GM10847 (cell line): ENCODE results near the gene SMARCD2.

Source experiments
- POLR2A ChIP-seq: IDR thresholded peaks from 2 replicates; pipeline ENCODE4 v1.6.1; 2011; ENCODE audit not compliant: insufficient read length; ENCODE audit errors: extremely low read depth

SMARCD2 gene

DNA sequence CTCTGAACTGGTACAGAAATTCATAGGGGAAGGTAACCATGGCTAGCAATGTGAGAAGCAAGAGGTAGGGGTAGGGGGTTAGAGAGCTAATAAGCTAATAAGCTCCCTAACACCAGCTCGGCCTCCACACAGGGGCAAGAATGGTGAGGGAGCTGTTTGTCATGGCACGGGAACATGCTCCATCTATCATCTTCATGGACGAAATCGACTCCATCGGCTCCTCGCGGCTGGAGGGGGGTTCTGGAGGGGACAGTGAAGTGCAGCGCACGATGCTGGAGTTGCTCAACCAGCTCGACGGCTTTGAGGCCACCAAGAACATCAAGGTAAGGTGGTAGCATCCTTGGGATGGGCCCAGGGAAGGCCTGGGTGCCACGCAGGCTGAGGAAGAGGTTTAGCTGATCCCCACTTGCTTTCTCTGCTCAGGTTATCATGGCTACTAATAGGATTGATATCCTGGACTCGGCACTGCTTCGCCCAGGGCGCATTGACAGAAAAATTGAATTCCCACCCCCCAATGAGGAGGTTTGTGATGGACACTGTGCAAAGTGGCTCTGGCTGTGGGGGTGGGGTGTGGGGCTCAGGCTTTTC is 11.5 kb downstream of the SMARCD2 start:
- no peak for TF ChIP-seq POLR2A

DNA sequence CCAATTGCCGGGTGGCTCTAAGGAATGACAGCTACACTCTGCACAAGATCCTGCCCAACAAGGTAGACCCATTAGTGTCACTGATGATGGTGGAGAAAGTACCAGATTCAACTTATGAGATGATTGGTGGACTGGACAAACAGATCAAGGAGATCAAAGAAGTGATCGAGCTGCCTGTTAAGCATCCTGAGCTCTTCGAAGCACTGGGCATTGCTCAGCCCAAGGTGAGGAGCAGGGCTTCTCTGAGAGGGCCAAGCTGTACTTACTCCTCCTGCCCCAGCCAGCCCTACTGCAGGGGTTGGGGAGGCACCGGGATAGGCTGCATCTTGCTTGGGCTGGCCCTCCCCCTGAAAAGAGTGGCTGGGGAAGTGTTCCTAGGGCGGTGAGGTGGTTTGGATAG is 12.2 kb downstream of the SMARCD2 start:
- no peak for TF ChIP-seq POLR2A

DNA sequence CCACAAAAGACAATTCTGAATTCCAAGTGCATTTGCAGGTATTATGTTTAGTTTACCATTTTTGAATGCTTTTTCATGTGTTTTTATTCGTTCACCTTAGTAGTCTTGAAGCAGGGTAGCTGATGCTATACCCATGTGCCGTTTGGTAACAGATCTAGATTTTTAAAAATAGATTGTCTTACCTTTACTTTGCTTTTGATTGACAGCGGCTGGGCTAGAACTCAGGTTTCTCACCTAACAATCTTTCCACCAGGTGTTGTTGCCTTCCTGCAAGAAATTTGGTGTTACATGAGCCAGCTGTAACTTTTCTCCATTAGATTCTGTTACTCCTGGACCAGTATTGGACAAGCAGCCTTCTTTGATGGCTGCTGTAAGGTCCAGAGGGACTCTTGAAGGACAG is 13.5 kb downstream of the SMARCD2 start:
- no peak for TF ChIP-seq POLR2A

GRCh38 chr17:63827801-63828221 is 14.7 kb downstream of the SMARCD2 start:
- no peak for TF ChIP-seq POLR2A

- TF ChIP-seq POLR2A: peak; percentile 93
These were observed 15.3 kb downstream of the SMARCD2 start, which contains the start of the genes FTSJ3 and PSMC5 for GRCh38 chr17:63827002-63827800. Gene FTSJ3 (minus strand): TSS chr17:63827663. CDS start chr17:63826902, 761 bp downstream. Gene PSMC5 (plus strand): TSS chr17:63827431. CDS start chr17:63827491, 60 bp downstream.

DNA sequence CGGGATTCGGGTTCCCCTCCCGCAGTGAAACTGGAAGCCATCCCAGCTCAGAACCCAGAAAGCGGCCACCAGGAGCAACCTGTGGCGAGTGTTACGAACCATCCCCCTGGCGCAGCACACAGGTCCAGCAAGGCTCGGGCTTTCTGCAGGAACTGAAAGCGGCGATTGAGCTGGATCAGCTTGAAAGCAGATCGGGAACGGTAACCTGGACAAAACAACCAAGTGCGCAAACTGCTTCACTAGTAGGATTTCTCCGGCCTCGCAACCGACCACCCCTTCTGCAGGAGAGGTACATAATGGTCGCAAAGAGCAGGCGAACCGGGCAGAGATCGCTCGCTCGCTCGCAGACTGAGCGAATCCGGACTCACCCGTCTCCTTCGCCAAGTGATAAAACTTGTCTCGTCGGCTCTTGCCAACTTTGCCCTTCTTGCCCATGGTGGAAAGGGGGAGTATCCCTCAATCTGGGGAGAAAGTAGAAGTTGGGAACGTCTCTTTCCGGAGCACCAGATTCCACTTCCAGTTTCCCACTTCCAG is 15.9 kb downstream of the SMARCD2 start:
- no peak for TF ChIP-seq POLR2A

DNA sequence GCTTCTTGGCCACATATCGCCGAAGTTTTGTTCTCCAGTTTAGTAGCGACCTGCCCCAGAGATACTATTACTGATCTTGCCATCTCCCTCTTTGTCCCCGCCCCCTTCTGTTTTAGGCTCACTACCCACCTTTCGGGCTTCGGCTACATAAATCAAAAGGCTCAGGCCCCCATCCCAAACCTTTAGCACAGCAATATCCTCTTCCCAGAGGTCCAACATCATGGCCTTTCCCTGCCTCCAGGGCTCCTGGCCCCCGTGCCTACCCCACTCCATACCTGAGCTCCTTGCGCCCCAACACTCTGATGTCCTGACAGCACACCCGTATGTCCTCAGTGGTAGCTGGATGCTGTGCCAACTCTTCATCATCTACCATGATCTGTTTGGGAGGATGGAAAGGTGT is 18.1 kb downstream of the SMARCD2 start:
- no peak for TF ChIP-seq POLR2A

DNA sequence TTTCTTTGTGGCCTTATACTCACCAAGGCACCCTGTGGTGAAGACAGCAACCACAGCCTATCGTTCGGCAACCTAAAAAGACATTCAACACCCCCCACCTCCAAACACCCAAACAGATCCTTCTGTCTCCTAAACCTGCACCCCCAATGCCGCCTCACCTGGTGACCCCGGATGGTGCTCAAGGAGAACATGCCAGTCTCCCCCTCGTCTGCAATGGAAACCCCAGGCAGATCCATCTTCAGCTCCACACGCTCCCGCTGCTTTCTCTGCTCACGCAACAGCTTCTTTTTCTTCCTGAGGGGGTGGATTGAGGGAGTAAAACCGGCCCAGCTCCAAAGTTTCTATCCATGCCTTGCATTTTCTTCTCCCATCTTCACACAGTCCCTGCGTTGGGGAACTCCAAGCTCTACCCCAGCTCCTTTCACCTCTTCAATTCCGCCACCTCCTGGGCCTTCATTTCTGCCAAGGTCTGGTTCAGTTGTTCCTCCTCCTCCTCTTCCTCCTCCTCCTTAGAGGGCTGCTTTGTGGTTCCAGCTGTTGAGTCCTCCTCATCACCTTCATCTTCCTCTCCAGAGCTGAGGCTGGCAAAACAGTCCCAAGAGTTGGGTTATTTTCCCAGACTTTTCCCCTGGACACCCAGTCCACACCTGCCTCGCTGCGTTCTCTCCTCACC is 18.7 kb downstream of the SMARCD2 start:
- no peak for TF ChIP-seq POLR2A

DNA sequence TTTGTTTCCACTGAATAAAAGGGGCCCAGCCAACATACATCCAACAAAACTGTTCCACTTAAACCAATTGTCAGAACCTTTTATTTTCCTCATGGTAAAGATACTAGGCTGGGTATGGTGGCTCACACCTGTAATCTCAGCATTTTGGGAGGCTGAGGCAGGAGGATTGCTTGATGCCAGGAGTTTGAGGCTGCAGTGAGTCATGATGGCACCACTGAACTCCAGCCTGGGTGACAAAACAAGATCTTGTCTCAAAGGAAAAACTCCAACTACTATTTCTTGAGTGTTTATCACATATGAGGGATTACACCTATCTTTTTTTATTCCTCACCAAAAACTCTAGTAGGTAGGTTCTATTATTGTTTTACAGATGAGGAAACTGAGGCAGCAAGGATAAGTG is 19.9 kb downstream of the SMARCD2 start:
- no peak for TF ChIP-seq POLR2A

DNA sequence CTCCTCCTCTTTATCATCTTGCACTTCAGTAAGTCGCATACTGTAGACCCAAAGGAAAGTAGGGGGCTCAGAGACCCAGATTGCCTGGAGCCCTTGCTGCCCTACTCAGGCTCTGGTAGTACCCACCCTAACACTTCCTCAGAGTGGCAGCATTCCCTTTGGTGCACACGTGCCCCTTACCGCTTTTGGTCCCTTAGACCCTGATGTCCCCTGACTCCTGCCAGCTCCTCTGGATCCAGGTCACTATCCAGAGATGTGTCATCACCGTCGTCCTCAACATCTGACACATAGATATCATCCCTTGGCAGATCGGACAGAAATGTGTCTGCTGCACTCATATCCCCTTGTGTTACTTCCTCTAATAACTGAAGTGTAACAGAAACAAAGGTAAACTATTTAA is 20.7 kb downstream of the SMARCD2 start:
- no peak for TF ChIP-seq POLR2A

DNA sequence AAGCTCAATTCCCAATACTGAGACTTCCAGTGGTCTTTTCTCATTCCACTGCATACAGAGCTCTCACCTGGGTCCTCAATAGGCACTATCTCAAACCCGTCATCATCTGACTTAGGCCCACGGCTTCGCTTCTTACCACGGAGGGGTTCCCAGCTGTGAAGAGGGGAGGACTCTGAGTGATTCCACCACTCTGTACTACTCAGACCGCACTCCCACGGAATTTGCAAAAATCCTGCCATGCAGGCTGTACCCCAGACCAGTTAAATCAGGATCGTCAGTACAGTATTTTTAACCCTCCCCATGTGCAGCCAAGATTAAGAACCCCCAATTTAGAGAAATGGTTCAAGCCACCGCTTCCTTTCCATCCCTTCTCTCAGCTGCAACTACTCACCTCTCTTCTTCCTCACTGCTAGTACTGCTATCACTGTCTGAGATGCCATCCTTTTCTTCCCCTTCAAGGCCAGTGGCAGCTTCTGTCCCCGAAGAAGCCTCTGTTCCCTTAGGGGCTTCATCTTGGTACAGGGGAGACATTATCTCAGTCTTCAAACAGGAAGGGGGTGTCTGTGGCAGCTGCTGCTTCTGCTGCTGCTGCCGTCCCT is 21.4 kb downstream of the SMARCD2 start:
- TF ChIP-seq POLR2A: no peak

GRCh38 chr17:63819585-63820537 is 22.6 kb downstream of the SMARCD2 start:
- TF ChIP-seq POLR2A: no peak

DNA sequence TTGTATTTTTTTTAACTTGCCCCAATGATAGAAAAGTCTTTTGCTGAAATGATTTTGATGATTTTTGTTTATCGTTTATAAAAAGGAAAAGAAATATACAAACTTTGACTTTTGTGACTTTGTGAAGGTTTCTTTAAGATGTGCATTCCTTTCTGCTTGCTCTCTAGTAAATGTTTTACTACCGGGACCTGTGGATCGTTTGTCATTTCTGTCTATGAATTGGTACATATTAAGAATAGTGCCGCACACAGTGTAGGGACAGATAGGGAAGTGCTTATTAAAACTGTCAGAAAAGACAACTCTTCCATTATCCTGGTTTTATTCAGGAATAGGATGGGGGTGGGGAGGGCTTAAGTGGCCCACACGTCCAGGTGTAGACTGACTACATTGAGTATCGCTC is 23.4 kb downstream of the SMARCD2 start:
- TF ChIP-seq POLR2A: no peak

GRCh38 chr17:63817736-63818385 is 24.6 kb downstream of the SMARCD2 start:
- TF ChIP-seq POLR2A: no peak

- no peak for TF ChIP-seq POLR2A
These were observed 25.8 kb downstream of the SMARCD2 start for GRCh38 chr17:63816669-63817068.
